Liver (tissue), 9 donors: ENCODE data around the gene SPINK1. TPM values are rescaled to one million over a fixed set of nuclear protein-coding genes. Genes with fewer than 3 reads are reported as not detected.

ENCODE experiments used
- DNase-seq: peaks from one replicate; pipeline ENCODE4 v3.0.0-alpha.2; 2017; ENCODE audit warnings: low spot score
- H3K27ac ChIP-seq, 2 donors: one replicate each; pipeline ENCODE4 v1.7.0; 2013; ENCODE audit warnings: inconsistent platforms in 2 of 2, low read length in 2 of 2, control low read depth in 1 of 2, low read depth in 1 of 2, mild to moderate bottlenecking in 1 of 2
- H3K27me3 ChIP-seq, 4 donors: one replicate each; pipeline versions ENCODE4 v1.6.1 to v1.7.0; 2013; ENCODE audit warnings: low read length in 3 of 4, inconsistent platforms in 1 of 4, mild to moderate bottlenecking in 1 of 4, moderate library complexity in 1 of 4; ENCODE audit not compliant: control insufficient read depth in 4 of 4, insufficient read depth in 4 of 4
- H3K36me3 ChIP-seq, 4 donors: one replicate each; pipeline versions ENCODE4 v1.6.1 to v1.7.0; 2013; ENCODE audit warnings: low read length in 3 of 4, mild to moderate bottlenecking in 3 of 4, low read depth in 1 of 4, moderate library complexity in 1 of 4; ENCODE audit not compliant: control insufficient read depth in 4 of 4, insufficient read depth in 3 of 4
- H3K4me1 ChIP-seq, 4 donors: one replicate each; pipeline versions ENCODE4 v1.6.1 to v1.7.0; 2013; ENCODE audit warnings: low read length in 3 of 4, mild to moderate bottlenecking in 3 of 4, moderate library complexity in 1 of 4; ENCODE audit not compliant: control insufficient read depth in 4 of 4, insufficient read depth in 4 of 4
- H3K4me3 ChIP-seq, 3 donors: one replicate each; pipeline versions ENCODE4 v1.6.1 to v1.7.0; 2013; ENCODE audit warnings: low read length in 3 of 3, control low read depth in 1 of 3, low read depth in 1 of 3, mild to moderate bottlenecking in 1 of 3
- H3K9ac ChIP-seq, 2 donors: one replicate each; pipeline ENCODE4 v1.7.0; 2013; ENCODE audit warnings: low read length in 2 of 2, mild to moderate bottlenecking in 2 of 2, moderate library complexity in 2 of 2, control low read depth in 1 of 2, low read depth in 1 of 2
- H3K9me3 ChIP-seq, 4 donors: one replicate each; pipeline versions ENCODE4 v1.6.1 to v1.7.0; 2013; ENCODE audit warnings: low read length in 3 of 4; ENCODE audit not compliant: control insufficient read depth in 4 of 4
- CTCF ChIP-seq: fragments of 150-350 bp; IDR thresholded peaks from 2 replicates; pipeline ENCODE4 v1.5.1; 2017; ENCODE audit warnings: improper control_type of control experiment, low read depth, low read length; ENCODE audit not compliant: missing input control
- FOXA1 ChIP-seq: IDR thresholded peaks from 2 replicates; pipeline ENCODE4 v1.6.1; 2016; ENCODE audit warnings: antibody characterized with exemption
- FOXA2 ChIP-seq: IDR thresholded peaks from 2 replicates; pipeline ENCODE4 v1.6.1; 2016; ENCODE audit warnings: antibody characterized with exemption
- GABPA ChIP-seq, 2 donors: IDR thresholded peaks in 1 of 2; conservative IDR thresholded peaks in 1 of 2; 2 replicates each; pipeline ENCODE4 v1.6.1; 2016; ENCODE audit warnings: antibody characterized with exemption in 2 of 2, mild to moderate bottlenecking in 1 of 2, moderate library complexity in 1 of 2
- HNF4G ChIP-seq: IDR thresholded peaks from 2 replicates; pipeline ENCODE4 v1.6.1; 2016; ENCODE audit warnings: antibody characterized with exemption
- JUND ChIP-seq, 2 donors: IDR thresholded peaks; 2 replicates each; pipeline ENCODE4 v1.6.1; 2016; ENCODE audit warnings: antibody characterized with exemption in 2 of 2
- MAX ChIP-seq: IDR thresholded peaks from 2 replicates; pipeline ENCODE4 v1.6.1; 2016; ENCODE audit warnings: antibody characterized with exemption
- NR2F2 ChIP-seq: IDR thresholded peaks from 2 replicates; pipeline ENCODE4 v1.6.1; 2016; ENCODE audit warnings: antibody characterized with exemption
- RAD21 ChIP-seq, 2 donors: IDR thresholded peaks; 2 replicates each; pipeline ENCODE4 v1.6.1; 2016; ENCODE audit warnings: antibody characterized with exemption in 2 of 2, mild to moderate bottlenecking in 2 of 2
- RXRA ChIP-seq, 2 donors: IDR thresholded peaks; 2 replicates each; pipeline ENCODE4 v1.6.1; 2017 to 2018; ENCODE audit warnings: antibody characterized with exemption in 2 of 2, mild to moderate bottlenecking in 1 of 2
- SP1 ChIP-seq: IDR thresholded peaks from 2 replicates; pipeline ENCODE4 v1.6.1; 2018; ENCODE audit warnings: antibody characterized with exemption, mild to moderate bottlenecking
- ZBTB33 ChIP-seq: IDR thresholded peaks from 2 replicates; pipeline ENCODE4 v1.6.1; 2016; ENCODE audit warnings: antibody characterized with exemption
- WGBS: extraction: QIAGEN DNeasy Blood & Tissue Kit; methylation state at CpG from one replicate; pipeline ENCODE4 v1.1.7; 2013; 5-methylcytosine and 5-hydroxymethylcytosine counted together
- polyA plus RNA-seq, 2 donors: library from polyadenylated mRNA; stranded (reverse) in 1 of 2; unstranded in 1 of 2; fragments of 200-250 nt in 1 of 2; fragments of >200 nt in 1 of 2; fragmentation: Nextera tagmentation in 1 of 2; extraction: Ambion mirVana in 1 of 2; gene quantifications; one replicate each; pipeline versions ENCODE4 v1.2.1 to v1.2.3, GENCODE V29; 2013 to 2015
- total RNA-seq, 2 donors: library from RNA; depleted of rRNA; stranded (reverse); fragments of >200 nt; gene quantifications; one replicate each; pipeline ENCODE4 v1.2.3, GENCODE V29; 2014
- TF ChIP-seq, protein P1 (sequence below): IDR thresholded peaks from 2 replicates; pipeline ENCODE4 v1.6.1; 2016; ENCODE audit warnings: antibody characterized with exemption
- TF ChIP-seq, protein P2 (sequence below): IDR thresholded peaks from 2 replicates; pipeline ENCODE4 v1.6.1; 2016; ENCODE audit warnings: antibody characterized with exemption, mild to moderate bottlenecking
- donor health status: healthy.
- donor health status: healthy.
- donor health status: healthy.
- donor health status: healthy.
- donor health status: healthy.

Gene SPINK1
- total and polyA plus RNA-seq, 4 donors = 0.33 to 2,026 (median 116) TPM

DNA sequence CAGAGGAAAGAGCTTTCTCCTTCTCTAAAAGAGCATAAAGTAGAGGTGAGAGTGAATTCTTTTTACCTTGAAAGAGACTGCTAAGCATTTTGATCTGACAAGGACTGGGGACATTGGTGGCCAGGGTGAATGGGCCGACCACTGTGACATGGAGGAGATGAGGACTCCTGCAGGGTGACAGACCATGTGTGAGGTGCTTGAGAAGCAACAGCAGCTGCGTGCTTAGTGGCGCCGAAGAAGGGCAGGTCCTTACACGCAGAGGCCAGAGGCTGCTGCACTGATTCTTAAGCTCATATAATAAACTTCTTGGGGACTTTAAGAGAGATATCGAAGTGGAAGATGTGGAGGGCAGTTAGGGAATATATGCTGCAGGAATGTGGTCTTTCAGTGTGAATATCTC lies 40.3 kb downstream of the SPINK1 start:
- H3K27ac ChIP-seq = no peak overlapping the region
- no peaks in the 10 kb centered on the region for H3K36me3 ChIP-seq
- H3K4me1 ChIP-seq = no peaks in the 10 kb centered on the region
- no peak for TF ChIP-seq SP1
- no peak for TF ChIP-seq HNF4G
- TF ChIP-seq JUND (IDR thresholded peaks at IDR 0.05) = no peak
- TF ChIP-seq NR2F2 = no peak
- TF ChIP-seq, protein P1, sequence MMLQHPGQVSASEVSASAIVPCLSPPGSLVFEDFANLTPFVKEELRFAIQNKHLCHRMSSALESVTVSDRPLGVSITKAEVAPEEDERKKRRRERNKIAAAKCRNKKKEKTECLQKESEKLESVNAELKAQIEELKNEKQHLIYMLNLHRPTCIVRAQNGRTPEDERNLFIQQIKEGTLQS = no peak
- no peak for TF ChIP-seq CTCF
- no peak for TF ChIP-seq ZBTB33
- TF ChIP-seq MAX = no peak
- TF ChIP-seq RXRA (IDR thresholded peaks at IDR 0.05) = no peak
- TF ChIP-seq FOXA1 = no peak
- WGBS = 95% methylated on average over 6 of the region's 6 CpGs
- no peak overlapping the region for H3K9ac ChIP-seq
- no peak overlapping the region for H3K4me3 ChIP-seq
- no peak for DNase-seq
- no peaks in the 10 kb centered on the region for H3K27me3 ChIP-seq
- H3K9me3 ChIP-seq = no peaks in the 10 kb centered on the region

DNA sequence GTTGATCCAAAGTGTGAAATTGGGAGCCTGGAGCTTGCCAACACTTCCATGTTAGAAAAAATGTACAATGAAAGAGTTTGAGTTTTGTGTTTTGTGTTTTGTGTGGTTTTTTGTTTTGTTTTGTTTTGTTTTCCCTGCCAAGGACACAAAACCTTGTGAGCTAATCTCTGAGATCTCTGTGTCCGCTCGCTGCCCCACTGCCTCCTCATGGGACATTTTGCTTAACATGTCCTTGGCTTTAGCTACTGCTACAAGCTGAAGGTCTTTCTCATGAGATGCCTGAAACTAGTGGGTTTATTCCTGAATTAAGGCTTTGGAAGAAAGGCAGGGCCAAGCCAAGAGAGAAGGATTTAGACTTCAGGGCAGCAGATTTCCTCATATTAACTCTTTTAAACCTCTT lies 41.7 kb downstream of the SPINK1 start:
- 94% methylated on average over 2 of the region's 2 CpGs for WGBS

More for the DNA sequence above, 41.7 kb downstream of the SPINK1 start:
- TF ChIP-seq, protein P1 = no peak
- no peak for TF ChIP-seq GABPA (IDR thresholded peaks at IDR 0.05 in 1 of 2, conservative IDR thresholded peaks at IDR 0.05 in 1 of 2)
- TF ChIP-seq HNF4G = no peak
- no peak for TF ChIP-seq FOXA2
- TF ChIP-seq RXRA (IDR thresholded peaks at IDR 0.05) = no peak
- TF ChIP-seq RAD21 (IDR thresholded peaks at IDR 0.05) = no peak
- TF ChIP-seq, protein P2, sequence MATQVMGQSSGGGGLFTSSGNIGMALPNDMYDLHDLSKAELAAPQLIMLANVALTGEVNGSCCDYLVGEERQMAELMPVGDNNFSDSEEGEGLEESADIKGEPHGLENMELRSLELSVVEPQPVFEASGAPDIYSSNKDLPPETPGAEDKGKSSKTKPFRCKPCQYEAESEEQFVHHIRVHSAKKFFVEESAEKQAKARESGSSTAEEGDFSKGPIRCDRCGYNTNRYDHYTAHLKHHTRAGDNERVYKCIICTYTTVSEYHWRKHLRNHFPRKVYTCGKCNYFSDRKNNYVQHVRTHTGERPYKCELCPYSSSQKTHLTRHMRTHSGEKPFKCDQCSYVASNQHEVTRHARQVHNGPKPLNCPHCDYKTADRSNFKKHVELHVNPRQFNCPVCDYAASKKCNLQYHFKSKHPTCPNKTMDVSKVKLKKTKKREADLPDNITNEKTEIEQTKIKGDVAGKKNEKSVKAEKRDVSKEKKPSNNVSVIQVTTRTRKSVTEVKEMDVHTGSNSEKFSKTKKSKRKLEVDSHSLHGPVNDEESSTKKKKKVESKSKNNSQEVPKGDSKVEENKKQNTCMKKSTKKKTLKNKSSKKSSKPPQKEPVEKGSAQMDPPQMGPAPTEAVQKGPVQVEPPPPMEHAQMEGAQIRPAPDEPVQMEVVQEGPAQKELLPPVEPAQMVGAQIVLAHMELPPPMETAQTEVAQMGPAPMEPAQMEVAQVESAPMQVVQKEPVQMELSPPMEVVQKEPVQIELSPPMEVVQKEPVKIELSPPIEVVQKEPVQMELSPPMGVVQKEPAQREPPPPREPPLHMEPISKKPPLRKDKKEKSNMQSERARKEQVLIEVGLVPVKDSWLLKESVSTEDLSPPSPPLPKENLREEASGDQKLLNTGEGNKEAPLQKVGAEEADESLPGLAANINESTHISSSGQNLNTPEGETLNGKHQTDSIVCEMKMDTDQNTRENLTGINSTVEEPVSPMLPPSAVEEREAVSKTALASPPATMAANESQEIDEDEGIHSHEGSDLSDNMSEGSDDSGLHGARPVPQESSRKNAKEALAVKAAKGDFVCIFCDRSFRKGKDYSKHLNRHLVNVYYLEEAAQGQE = no peak
- no peak for TF ChIP-seq NR2F2
- no peak for DNase-seq
- H3K4me3 ChIP-seq = no peak overlapping the region
- H3K27me3 ChIP-seq = no peaks in the 10 kb centered on the region
- H3K9ac ChIP-seq = no peak overlapping the region
- H3K9me3 ChIP-seq = no peaks in the 10 kb centered on the region
- H3K36me3 ChIP-seq = no peaks in the 10 kb centered on the region
- H3K27ac ChIP-seq = no peak overlapping the region
- H3K4me1 ChIP-seq = no peaks in the 10 kb centered on the region
